ENCODE results near the gene SPANXN5.
"Not testable (repeated sequence)": the region's sequence is repeated elsewhere in the genome, so short reads cannot be mapped to it uniquely, and the experiment has no call there.

The SPANXN5 gene, protein sequence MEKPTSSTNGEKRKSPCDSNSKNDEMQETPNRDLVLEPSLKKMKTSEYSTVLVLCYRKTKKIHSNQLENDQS

DNA sequence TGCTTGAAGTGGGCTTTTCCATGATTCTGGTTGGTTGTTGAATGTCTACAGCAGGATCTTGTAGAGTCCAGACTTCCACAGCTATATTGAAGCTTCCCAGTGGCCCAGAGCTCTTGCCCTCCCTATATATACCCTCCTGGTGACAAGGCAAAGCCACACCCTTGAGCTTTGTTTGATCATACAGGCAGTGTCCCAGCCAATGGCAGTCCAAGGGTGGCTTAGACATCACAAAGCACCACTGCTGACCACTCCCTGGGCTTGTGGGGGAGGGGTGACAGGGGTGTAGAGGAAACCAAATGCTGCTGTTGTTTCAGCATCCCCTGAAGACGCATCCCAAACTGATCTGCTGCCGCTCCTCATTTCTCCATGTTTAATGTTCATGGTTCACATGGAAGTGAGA, at the start of gene SPANXN5:
Gene SPANXN5, minus strand, starts transcription at position 101 of the 400 bp plus-strand sequence. Its CDS starts 79 bp downstream, at position 22.
- not testable (repeated sequence) for DNase-seq (ENCODE audit: low spot score)

DNA sequence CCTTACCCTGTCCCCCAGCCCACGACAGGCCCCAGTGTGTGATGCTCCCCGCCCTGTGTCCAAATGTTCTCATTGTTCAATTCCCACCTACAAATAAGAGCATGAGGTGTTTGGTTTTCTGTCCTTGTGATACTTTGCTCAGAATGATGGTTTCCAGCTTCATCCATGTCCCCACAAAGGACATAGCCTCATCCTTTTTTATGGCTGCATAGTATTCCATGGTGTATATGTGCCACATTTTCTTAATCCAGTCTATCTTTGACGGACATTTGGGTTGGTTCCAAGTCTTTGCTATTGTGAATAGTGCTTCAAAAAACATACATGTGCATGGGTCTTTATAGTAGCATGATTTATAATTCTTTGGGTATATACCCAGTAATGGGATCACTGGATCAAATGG, 46.4 kb upstream of the SPANXN5 start:
- DNase-seq (ENCODE audit: low spot score) = not testable (repeated sequence)

GRCh38 chrX:52839137-52839536, 41.9 kb upstream of the SPANXN5 start:
- no peak for DNase-seq (ENCODE audit: low spot score)

- DNase-seq (ENCODE audit: low spot score) = no peak
Measured at GRCh38 chrX:52830551-52830950, 33.3 kb upstream of the SPANXN5 start.

DNA sequence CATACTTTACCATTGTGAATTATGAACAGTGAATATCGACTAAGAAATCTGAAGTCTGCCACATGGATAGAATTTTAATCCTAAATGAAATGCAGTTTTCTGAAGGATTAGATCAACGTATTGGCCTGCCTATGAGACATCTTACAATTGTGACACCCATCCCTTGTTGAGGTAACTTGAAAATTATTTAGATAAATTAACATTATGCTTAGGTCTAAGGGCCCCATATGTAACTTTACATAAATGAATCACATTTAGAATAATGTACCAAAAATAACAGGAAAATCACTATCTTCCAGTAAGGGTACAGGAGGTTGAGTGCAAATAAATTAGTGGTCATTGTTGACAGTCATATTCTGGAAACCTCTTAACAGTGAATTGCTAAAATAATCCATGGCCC, 27.4 kb upstream of the SPANXN5 start:
- DNase-seq (ENCODE audit: low spot score) = no peak

DNA sequence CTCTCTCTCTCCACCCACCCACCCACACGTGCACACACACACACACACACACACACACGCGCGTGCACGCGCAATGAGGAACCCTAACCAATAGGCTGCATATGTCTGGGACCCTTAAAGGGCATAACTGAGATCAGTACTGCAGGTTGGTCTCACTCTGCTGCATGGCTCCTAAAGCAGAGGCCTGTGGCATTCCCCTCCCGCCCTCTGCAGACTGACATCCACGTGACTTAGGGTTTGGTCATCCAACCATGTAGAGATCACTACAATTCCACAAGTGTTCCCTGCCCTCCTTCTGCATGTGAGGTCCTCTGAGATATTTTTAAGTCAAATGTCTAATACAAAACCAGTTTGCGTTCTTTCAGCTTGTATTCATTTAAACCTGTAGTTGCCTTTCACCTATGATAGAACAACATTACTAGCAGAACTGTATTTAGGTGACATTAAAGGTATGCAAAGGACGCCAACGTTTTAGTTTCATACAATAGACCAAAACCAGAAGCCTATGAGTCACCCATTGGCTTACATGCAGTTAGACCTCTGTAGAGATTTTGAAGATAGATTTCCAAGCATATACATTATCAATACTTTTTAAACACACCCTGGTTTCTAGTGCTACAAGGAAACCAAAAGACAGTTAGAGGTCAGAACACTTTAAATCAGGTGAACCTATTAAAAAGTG, 24.0 kb upstream of the SPANXN5 start:
- DNase-seq (ENCODE audit: low spot score) = no peak

- DNase-seq (ENCODE audit: low spot score) = no peak
Measured at GRCh38 chrX:52819788-52820187, 22.6 kb upstream of the SPANXN5 start.

DNA sequence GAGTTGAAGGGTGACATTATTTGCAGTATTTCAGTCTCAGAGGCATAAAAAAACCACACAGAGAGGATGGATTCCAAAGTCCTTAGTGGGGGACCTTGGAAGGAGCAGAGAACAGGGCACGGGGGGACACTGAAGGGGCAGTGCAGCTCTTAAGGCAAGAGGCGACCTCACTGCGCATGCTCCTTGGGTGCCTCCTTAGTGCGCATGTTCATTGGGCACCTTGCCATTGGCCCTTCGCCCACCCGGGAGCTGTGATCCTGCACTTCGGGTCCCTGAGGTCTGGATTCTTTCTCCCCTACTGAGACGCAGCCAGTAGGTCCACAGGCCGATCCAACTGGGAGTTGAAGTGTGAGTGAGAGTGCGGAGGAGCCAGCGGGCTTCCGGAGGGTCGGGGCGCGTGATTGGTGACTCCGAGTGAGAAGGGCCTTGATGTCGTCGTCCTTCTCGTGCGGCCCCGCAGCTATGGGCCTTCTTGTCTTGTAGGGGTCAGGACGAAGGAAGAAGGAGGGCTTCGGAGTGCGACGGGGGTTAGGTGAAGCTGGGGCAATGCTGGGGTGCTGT, 13.9 kb upstream of the SPANXN5 start, which contains the start of gene XAGE5:
Gene XAGE5, plus strand, starts transcription at position 223 of the 561 bp plus-strand sequence. CDS start 1,280 bp downstream, outside the sequence.
- no peak for DNase-seq (ENCODE audit: low spot score)

- DNase-seq (ENCODE audit: low spot score) = not testable (repeated sequence)
Measured at GRCh38 chrX:52804876-52805275, 7.6 kb upstream of the SPANXN5 start.

DNA sequence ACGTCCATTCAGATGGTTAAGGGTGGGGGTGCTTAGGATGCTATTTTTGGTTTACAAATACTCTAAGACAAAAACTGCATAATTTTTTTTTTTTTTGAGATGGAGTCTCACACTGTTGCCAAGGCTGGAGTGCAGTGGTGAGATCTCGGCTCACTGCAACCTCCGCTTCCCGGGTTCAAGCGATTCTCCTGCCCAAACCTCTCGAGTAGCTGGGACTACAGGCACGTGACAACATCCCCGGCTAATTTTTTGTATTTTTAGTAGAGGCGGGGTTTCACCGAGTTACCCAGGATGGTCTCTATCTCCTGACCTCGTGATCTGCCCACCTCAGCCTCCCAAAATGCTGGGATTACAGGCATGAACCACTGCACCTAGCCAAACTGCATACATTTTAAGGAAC, 23.7 kb downstream of the SPANXN5 start:
- not testable (repeated sequence) for DNase-seq (ENCODE audit: low spot score)

GRCh38 chrX:52765983-52766382, 31.2 kb downstream of the SPANXN5 start:
- not testable (repeated sequence) for DNase-seq (ENCODE audit: low spot score)

DNA sequence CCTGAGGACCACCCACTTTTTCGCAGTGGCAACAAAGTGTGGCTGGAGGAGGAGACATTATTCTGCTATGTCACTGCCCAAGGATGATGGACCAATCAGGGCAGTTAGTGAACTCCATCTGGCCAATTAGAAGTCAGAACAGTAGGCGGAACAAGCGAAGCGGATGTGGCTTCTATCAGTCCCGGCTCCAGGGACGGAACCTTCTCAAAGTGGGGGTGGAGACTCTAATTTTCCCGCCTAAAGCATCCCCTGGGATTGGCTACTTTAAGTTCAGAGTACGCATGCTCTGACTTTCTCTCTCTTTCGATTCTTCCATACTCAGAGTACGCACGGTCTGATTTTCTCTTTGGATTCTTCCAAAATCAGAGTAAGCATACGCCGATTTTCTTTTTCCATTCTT, 46.3 kb downstream of the SPANXN5 start, which contains the start of gene SSX2B:
Gene SSX2B, plus strand, starts transcription at position 301 of the 400 bp plus-strand sequence. CDS start 1,429 bp downstream, outside the sequence.
- DNase-seq (ENCODE audit: low spot score) = not testable (repeated sequence)
